Aorta (tissue), 5 donors: ENCODE measurements around the gene SMARCD1. TPM values are rescaled to one million over a fixed set of nuclear protein-coding genes. Genes with fewer than 3 reads are reported as not detected.
A peak's percentile ranks its signal among the peaks of the same experiment; 100 is the strongest.

Experiments
- ATAC-seq: fragments of 200-7000 bp; cut with Tn5 transposase; one replicate; pipeline ENCODE4 v1.9.1; 2022; ENCODE audit warnings: moderate library complexity; ENCODE audit not compliant: low FRiP score
- DNase-seq, 2 donors: peaks; one replicate each; pipeline ENCODE4 v3.0.0-alpha.2; 2020
- H3K27ac ChIP-seq, 2 donors: one replicate each; pipeline ENCODE4 v1.5.1; 2013; ENCODE audit warnings: low read length in 2 of 2, mild to moderate bottlenecking in 2 of 2, moderate library complexity in 2 of 2, control low read depth in 1 of 2, inconsistent platforms in 1 of 2, low read depth in 1 of 2
- H3K27me3 ChIP-seq, 2 donors: one replicate each; pipeline ENCODE4 v1.6.1; 2013; ENCODE audit warnings: control low read depth in 1 of 2, low read length in 1 of 2, mild to moderate bottlenecking in 1 of 2, moderate library complexity in 1 of 2; ENCODE audit not compliant: insufficient read depth in 2 of 2, control insufficient read depth in 1 of 2
- H3K36me3 ChIP-seq, 2 donors: one replicate each; pipeline ENCODE4 v1.6.1; 2013; ENCODE audit warnings: control low read depth in 1 of 2, low read length in 1 of 2, mild to moderate bottlenecking in 1 of 2; ENCODE audit not compliant: insufficient read depth in 2 of 2, control insufficient read depth in 1 of 2
- H3K4me1 ChIP-seq, 2 donors: one replicate each; pipeline ENCODE4 v1.6.1; 2013; ENCODE audit warnings: low read length in 2 of 2, control low read depth in 1 of 2, mild to moderate bottlenecking in 1 of 2, moderate library complexity in 1 of 2; ENCODE audit not compliant: insufficient read depth in 2 of 2, control insufficient read depth in 1 of 2
- H3K4me3 ChIP-seq, 2 donors: one replicate each; pipeline ENCODE4 v1.5.1; 2013; ENCODE audit warnings: low read length in 2 of 2, control low read depth in 1 of 2, mild to moderate bottlenecking in 1 of 2
- H3K9me3 ChIP-seq: one replicate; pipeline ENCODE4 v1.6.1; 2013; ENCODE audit warnings: mild to moderate bottlenecking, low read length; ENCODE audit not compliant: control insufficient read depth
- WGBS, 2 donors: extraction: QIAGEN DNeasy Blood & Tissue Kit; methylation state at CpG; one replicate each; pipeline ENCODE4 v1.1.7; 2013; 5-methylcytosine and 5-hydroxymethylcytosine counted together
- intact Hi-C, 2 donors: fragments of 100-400 bp; cut with DNase I; formaldehyde crosslinking; loops; one replicate each; pipeline versions ENCODE4 v1.14.2 to v1.15.0; 2022
- polyA plus RNA-seq, 2 donors: library from polyadenylated mRNA; stranded (reverse); fragments of 200-250 nt; gene quantifications; one replicate each; pipeline ENCODE4 v1.2.3, GENCODE V29; 2013
- total RNA-seq, 2 donors: library from RNA; stranded (reverse); fragmentation: NEBNext Ultra II Directional; extraction: Animal tissue kit (Norgen Biotek cat#: 25700); gene quantifications; one replicate each; pipeline ENCODE4 v1.2.1, GENCODE V29; 2021
- donor health status: healthy with polysubstance abuse.
- donor health status: Bipolar disorder and iron deficiency.
- donor health status: DM: no; HTN: no; CAD: no.
- donor health status: DM: no; HTN: no; CAD: no.
- donor health status: DM: yes; HTN: yes; CAD: no.

Gene SMARCD1
- total and polyA plus RNA-seq, 4 donors: 15.0 to 44.6 (median 30.5) TPM

DNA sequence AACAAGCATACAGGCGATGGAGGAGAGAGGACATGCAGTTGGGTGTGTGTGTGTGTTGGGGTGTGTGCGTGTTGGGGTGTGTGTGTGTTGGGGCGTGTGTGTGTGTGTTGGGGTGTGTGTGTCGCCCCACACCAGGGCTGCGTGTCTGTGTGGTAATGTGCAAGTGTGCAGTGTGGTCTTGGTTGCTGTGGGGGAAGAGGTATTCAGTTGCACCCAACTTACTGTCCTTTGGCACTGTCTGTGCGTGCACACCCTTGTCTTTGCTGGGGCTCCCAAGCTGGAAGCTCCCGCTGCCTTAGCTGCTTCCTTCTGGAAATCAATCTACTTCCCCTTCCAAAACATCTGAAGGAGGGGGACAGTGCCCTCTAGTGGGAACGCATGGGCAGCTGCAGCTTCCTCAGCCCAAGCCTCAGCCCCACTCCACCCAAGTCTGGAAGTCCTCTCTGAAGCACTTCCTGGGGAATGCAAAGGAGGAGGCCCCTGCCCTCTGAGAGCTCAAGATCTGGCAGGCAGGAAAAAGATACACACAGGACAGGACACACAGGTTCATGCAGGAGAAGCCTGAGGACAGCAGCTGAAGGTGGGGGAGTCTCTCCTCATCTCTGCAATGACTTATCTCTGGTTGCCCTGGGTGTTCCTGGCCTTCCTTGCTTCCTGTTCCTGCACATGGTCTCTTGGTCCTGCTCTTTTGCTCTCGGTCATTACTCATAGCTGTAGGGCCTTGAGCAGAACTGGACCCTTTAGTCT lies 14.7 kb upstream of the SMARCD1 start:
- Histone ChIP-seq H3K27me3 (no peaks in the 10 kb centered on the region), H3K9me3 (no peaks in the 10 kb centered on the region), H3K27ac (no peak overlapping the region), H3K36me3 (no peaks in the 10 kb centered on the region), H3K4me3 (no peak overlapping the region), H3K4me1 (no peaks in the 10 kb centered on the region)
- ATAC-seq (peak; percentile 84), DNase-seq (peak; percentile 89 to 91)
- 35 to 40% methylated on average over 9 of the region's 9 CpGs for WGBS, 2 donors
- intact Hi-C loops: loop anchor here (2.0 to 5.0 kb wide), 3 partner anchors 103 to 242 kb away; no protein-coding TSS in a partner anchor

DNA sequence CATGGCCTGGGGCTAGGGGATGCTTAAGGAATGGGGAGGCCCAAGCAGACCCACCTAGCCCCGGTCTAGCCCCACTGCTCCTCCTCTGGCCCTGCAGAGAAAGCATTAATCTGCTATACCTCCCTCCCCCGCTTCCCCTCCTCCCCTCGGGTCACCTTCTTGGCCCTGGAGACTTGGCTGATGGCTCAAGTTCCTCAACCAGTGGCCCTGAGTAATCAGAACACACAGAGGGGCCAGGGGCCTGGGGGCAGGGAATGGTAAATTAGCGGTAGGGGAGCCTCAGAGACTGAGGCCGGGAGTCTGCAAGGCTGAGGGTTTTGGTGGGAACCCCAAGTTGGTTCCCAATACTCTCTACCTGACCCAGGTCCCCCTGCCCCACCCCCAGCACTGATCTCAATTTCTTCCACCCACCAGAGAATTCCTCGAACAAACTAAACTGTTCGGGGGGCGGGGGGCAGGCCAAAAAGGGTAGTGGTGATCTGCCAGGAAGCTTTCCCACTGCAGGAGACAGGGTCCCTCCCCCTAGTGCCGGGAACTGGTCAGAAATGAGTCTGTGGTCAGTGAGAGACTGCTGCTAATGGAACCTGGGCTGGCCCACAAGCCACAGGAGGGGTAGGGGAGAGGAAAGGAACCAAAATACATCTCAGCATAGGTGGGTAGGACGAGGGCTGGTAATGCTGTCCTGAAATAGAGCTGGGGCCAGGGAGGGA lies 12.8 kb upstream of the SMARCD1 start:
- H3K9me3 ChIP-seq: no peaks in the 10 kb centered on the region
- ATAC-seq (no peak), DNase-seq (peak in 1 of 2 donors; percentile 42)
- 76 to 85% methylated on average over 9 to 10 of the region's 10 CpGs for WGBS, 2 donors
- H3K27ac ChIP-seq: no peak overlapping the region
- no peak overlapping the region for H3K4me3 ChIP-seq
- intact Hi-C loops: loop anchor here (5.0 kb wide), 2 partner anchors 105 to 240 kb away; no protein-coding TSS in a partner anchor
- H3K36me3 ChIP-seq: no peaks in the 10 kb centered on the region
- no peaks in the 10 kb centered on the region for H3K27me3 ChIP-seq
- no peaks in the 10 kb centered on the region for H3K4me1 ChIP-seq

DNA sequence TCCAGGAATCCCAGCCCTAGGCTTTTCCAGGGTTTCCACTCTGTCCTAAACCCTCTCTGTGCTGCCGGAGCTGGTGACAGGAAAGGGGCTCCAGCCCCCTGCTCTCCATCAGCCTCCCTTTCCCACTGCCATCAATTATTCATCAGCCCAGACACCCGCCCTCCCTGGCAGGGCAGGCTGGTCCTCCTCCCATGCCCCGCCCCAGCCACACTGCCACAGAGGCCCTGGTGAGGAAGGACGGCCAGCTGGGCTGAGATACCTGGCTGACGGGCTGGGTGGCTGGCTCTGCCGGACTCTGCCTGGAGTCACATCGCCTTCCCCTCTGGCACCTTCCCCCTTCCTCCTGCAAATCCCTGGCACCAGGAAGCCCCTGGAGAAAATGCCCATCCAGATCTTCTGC lies 11.9 kb upstream of the SMARCD1 start:
- intact Hi-C loops: loop anchor here (5.0 kb wide), 2 partner anchors 106 to 239 kb away; no protein-coding TSS in a partner anchor
- Histone ChIP-seq H3K36me3 (no peaks in the 10 kb centered on the region), H3K27me3 (no peaks in the 10 kb centered on the region), H3K27ac (no peak overlapping the region), H3K9me3 (no peaks in the 10 kb centered on the region), H3K4me1 (no peaks in the 10 kb centered on the region), H3K4me3 (no peak overlapping the region)
- DNase-seq: peak in 1 of 2 donors; percentile 47
- WGBS, 2 donors: 83 to 87% methylated on average over 5 to 7 of the region's 7 CpGs
- ATAC-seq: no peak

DNA sequence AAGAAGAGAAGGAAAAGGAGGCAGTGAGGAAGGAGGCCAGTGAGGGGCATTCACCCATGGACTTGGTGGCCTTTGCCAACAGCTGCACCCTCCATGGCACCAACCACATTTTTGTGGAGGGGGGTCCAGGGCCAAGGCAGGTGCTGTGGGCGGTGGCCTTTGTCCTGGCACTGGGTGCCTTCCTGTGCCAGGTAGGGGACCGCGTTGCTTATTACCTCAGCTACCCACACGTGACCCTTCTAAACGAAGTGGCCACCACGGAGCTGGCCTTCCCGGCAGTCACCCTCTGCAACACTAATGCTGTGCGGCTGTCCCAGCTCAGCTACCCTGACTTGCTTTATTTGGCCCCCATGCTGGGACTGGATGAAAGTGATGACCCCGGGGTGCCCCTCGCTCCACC lies 11.4 kb upstream of the SMARCD1 start:
- ATAC-seq (no peak), DNase-seq (no peak)
- 83 to 84% methylated on average over 10 of the region's 10 CpGs for WGBS, 2 donors
- Histone ChIP-seq H3K4me3 (no peak overlapping the region), H3K27ac (no peak overlapping the region), H3K27me3 (no peaks in the 10 kb centered on the region), H3K36me3 (no peaks in the 10 kb centered on the region), H3K4me1 (no peaks in the 10 kb centered on the region), H3K9me3 (no peaks in the 10 kb centered on the region)
- intact Hi-C loops: loop anchor here (2.0 to 5.0 kb wide), 3 partner anchors 103 to 239 kb away; no protein-coding TSS in a partner anchor

DNA sequence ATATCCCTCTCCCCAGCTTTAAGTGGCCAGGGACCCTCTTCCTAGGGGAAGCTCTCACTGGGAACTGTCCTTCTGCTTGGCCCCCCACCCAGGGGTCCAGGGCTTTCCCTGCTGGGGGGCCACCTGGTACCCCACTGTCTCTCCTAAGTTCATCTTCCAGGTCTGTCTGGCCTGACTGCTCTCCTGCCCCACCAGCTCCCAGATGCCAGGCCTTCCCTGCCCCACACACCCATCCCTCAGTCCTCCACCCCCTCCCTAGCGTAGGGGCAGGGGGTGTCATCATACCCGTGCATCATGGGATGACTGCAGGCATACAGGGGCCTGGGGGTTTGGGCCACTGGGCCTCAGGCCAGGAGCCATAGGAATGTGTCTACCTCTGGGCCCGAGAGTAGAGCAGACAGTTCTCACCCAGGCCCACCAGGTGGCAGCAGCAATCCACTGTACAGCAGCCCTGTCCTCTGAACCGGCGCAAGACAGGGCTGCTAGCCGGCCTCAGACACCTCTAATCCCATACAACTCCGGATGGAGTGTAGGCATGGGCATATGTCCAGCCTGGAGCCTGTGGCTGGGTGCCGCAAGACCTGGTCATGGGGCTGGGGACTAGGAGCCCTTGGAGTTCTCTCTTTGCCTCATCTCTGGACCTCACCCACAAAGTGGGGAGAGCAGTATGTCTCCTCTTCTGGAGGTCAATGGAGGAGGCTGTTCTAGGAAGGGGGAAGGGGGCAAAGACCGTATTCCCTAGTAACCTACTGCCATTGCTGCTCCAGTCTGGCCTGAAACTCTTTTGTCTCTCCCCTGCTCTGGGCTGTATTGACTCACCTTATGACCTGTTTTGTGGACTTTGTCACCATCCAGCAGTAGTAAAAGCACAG lies 10.0 kb upstream of the SMARCD1 start:
- ATAC-seq (peak; percentile 90), DNase-seq (peak; percentile 88 to 96)
- Histone ChIP-seq H3K27ac (no peak overlapping the region), H3K36me3 (no peaks in the 10 kb centered on the region), H3K4me3 (no peak overlapping the region), H3K4me1 (no peaks in the 10 kb centered on the region), H3K27me3 (no peaks in the 10 kb centered on the region), H3K9me3 (no peaks in the 10 kb centered on the region)
- 2 to 5% methylated on average over 9 of the region's 9 CpGs for WGBS, 2 donors
- intact Hi-C loops: loop anchor here (2.0 to 5.0 kb wide), 4 partner anchors 102 to 237 kb away; no protein-coding TSS in a partner anchor

DNA sequence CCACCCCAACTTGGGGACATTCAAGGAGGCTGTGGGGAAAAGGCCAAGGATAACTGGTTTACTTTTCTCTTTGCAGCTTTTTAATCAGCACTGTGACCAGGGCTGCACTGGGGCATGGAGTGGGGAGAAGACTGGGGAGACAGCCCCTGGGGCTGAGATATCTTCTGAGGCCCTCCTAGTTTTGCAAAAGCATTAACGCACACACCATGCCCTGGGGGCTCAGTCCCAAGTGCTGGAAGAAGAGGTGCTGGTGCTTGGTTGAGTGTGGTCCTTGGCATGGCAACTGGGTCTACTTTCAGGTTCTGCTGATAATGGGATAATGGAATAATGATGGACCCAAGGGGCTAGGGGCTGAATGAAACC lies 9.4 kb upstream of the SMARCD1 start:
- Histone ChIP-seq H3K36me3 (no peaks in the 10 kb centered on the region), H3K27ac (no peak overlapping the region), H3K4me3 (no peak overlapping the region), H3K4me1 (no peaks in the 10 kb centered on the region), H3K9me3 (no peaks in the 10 kb centered on the region), H3K27me3 (no peaks in the 10 kb centered on the region)
- peak in 1 of 2 donors; percentile 6 for DNase-seq
- WGBS, 2 donors: 99 to 100% methylated on average over 1 of the region's 1 CpG
- ATAC-seq: no peak
- intact Hi-C loops: loop anchor here (2.0 to 5.0 kb wide), 2 partner anchors 101 to 102 kb away; no protein-coding TSS in a partner anchor

DNA sequence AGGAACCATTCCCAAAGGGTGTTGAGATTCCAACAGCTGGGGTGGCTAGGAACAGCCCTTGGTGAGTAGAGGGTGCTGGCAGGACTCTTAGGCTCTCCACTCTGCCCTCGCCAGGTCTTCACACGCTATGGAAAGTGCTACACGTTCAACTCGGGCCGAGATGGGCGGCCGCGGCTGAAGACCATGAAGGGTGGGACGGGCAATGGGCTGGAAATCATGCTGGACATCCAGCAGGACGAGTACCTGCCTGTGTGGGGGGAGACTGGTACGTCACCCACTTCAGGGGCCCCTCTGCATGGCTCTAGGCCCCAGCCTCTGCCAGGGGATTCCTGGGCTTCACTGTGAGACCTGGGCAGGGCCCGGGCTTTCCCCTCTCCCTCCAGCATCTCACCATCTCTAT lies 8.0 kb upstream of the SMARCD1 start:
- intact Hi-C loops: loop anchor here in 1 of 2 donors (5.0 kb wide), 1 partner anchor 100 kb away; no protein-coding TSS in a partner anchor
- Histone ChIP-seq H3K27me3 (no peaks in the 10 kb centered on the region), H3K36me3 (no peaks in the 10 kb centered on the region), H3K27ac (no peak overlapping the region), H3K4me1 (no peaks in the 10 kb centered on the region), H3K9me3 (no peaks in the 10 kb centered on the region), H3K4me3 (no peak overlapping the region)
- ATAC-seq: no peak
- WGBS, 2 donors: 88 to 91% methylated on average over 12 of the region's 12 CpGs
- DNase-seq: peak in 1 of 2 donors; percentile 43

DNA sequence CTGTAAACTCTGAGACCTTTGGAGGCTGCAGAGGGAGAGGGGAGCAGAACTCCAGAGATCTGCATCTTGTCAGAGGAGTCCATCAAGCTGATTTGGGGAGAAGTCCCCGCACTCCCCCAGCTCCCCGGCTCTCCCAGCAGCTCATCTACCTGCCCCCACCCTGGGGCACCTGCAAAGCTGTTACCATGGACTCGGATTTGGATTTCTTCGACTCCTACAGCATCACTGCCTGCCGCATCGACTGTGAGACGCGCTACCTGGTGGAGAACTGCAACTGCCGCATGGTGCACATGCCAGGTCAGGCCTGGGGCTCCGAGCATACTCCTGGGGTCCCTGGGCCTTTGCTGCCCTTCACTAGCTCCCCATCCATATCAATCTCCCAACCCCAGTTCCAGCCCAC lies 6.9 kb upstream of the SMARCD1 start:
- 97 to 98% methylated on average over 10 of the region's 10 CpGs for WGBS, 2 donors
- Histone ChIP-seq H3K9me3 (no peaks in the 10 kb centered on the region), H3K27ac (no peak overlapping the region), H3K4me1 (no peaks in the 10 kb centered on the region), H3K27me3 (no peaks in the 10 kb centered on the region), H3K4me3 (no peak overlapping the region), H3K36me3 (no peaks in the 10 kb centered on the region)
- DNase-seq (no peak), ATAC-seq (no peak)
- intact Hi-C loops: loop anchor here in 1 of 2 donors (5.0 kb wide), 1 partner anchor 99 kb away; no protein-coding TSS in a partner anchor
